HepG2 (cell line): ENCODE measurements around the gene TXLNA. TPM values are rescaled to one million over a fixed set of nuclear protein-coding genes. Genes with fewer than 3 reads are reported as not detected.

Source experiments
- ATAC-seq: fragments of 200-7000 bp; cut with Tn5 transposase; 3 replicates; pipeline ENCODE4 v1.9.1; 2020; ENCODE audit warnings: mild to moderate bottlenecking, moderate library complexity
- BruUV-seq: library from RNA; stranded (reverse); fragments of 400-500 nt; replicated peaks from 2 replicates; lab custom pipeline; 2021; lab: Mats Ljungman, UMichigan
- CTCF ChIA-PET: fragments of 300-600 bp; formaldehyde crosslinking; extraction: SDS; loops from one replicate; lab custom pipeline; 2021; ENCODE audit warnings: low total read pairs, inconsistent platforms, low intra/inter-chr PET ratio; lab: Yijun Ruan, JAX
- POLR2A ChIA-PET: fragments of 350-600 bp; sonication (Branson Sonifier 250); formaldehyde crosslinking; loops from one replicate; lab custom pipeline; 2020; ENCODE audit warnings: antibody characterized with exemption, inconsistent platforms; lab: Yijun Ruan, JAX
- DNase-seq: peaks from one replicate; pipeline ENCODE4 v3.0.0-alpha.2; 2015; ENCODE audit warnings: low spot score
- FAIRE-seq: peaks from 3 replicates; lab custom pipeline; 2011; peaks lifted over from hg19 to GRCh38; lab: Jason Lieb, UNC
- H2AFZ ChIP-seq: one replicate; pipeline ENCODE4 v1.6.1; 2011; ENCODE audit warnings: low read length, inconsistent platforms
- H3K27ac ChIP-seq: fragments of 300-600 bp; 3 replicates; pipeline ENCODE4 v1.8.0; 2011; ENCODE audit warnings: mixed run types, mild to moderate bottlenecking, mixed read lengths, low read length, inconsistent platforms; ENCODE audit not compliant: insufficient read depth; ENCODE audit errors: extremely low read length
- H3K27me3 ChIP-seq, 2 experiments: fragments of 200-600 bp in 1 of 2; 2 replicates in 1 of 2; 3 replicates in 1 of 2; pipeline versions ENCODE4 v1.6.0 to v1.8.0; 2011; ENCODE audit warnings: low read length in 2 of 2, mild to moderate bottlenecking in 2 of 2, moderate library complexity in 2 of 2, inconsistent platforms in 1 of 2; ENCODE audit not compliant: insufficient read depth in 2 of 2, control insufficient read depth in 1 of 2
- H3K36me3 ChIP-seq, 2 experiments: fragments of 200-600 bp in 1 of 2; replicated peaks in 1 of 2; 2 replicates in 1 of 2; 3 replicates in 1 of 2; pipeline versions ENCODE4 v1.5.1 to v1.8.0; 2011; ENCODE audit warnings: low read length in 2 of 2, inconsistent platforms in 1 of 2; ENCODE audit not compliant: insufficient read depth in 2 of 2, control insufficient read depth in 1 of 2
- H3K4me1 ChIP-seq: 2 replicates; pipeline ENCODE4 v1.5.1; 2012; ENCODE audit warnings: low read length, inconsistent platforms; ENCODE audit not compliant: insufficient read depth
- H3K4me2 ChIP-seq: 2 replicates; pipeline ENCODE4 v1.6.0; 2011; ENCODE audit warnings: low read depth, low read length, inconsistent platforms
- H3K4me3 ChIP-seq, 3 experiments: fragments of 200-600 bp in 1 of 3; sonication (generic), shearing (Covaris generic) in 1 of 3; replicated peaks in 1 of 3; 2 replicates each; pipeline ENCODE4 v1.5.1; 2011 to 2016; ENCODE audit warnings: low read length in 3 of 3, inconsistent platforms in 2 of 3, low read depth in 2 of 3, mild to moderate bottlenecking in 2 of 3, control low read depth in 1 of 3, mixed read lengths in 1 of 3; ENCODE audit not compliant: insufficient read depth in 1 of 3
- H3K79me2 ChIP-seq: one replicate; pipeline ENCODE4 v1.6.1; 2011; ENCODE audit warnings: low read length, inconsistent platforms; ENCODE audit not compliant: insufficient read depth
- H3K9ac ChIP-seq: 2 replicates; pipeline ENCODE4 v1.6.0; 2011; ENCODE audit warnings: mild to moderate bottlenecking, low read depth, low read length, inconsistent platforms; ENCODE audit not compliant: insufficient read depth
- H3K9me3 ChIP-seq: 2 replicates; pipeline ENCODE4 v1.5.1; 2012; ENCODE audit warnings: mild to moderate bottlenecking, low read length
- H4K20me1 ChIP-seq: 2 replicates; pipeline ENCODE4 v1.6.0; 2011; ENCODE audit warnings: inconsistent platforms, mild to moderate bottlenecking, low read length, moderate library complexity; ENCODE audit not compliant: insufficient read depth
- AGO2 ChIP-seq: fragments of 200-400 bp; formaldehyde crosslinking; optimal IDR thresholded peaks from 2 replicates; pipeline ENCODE3; 2017; ENCODE audit warnings: mild to moderate bottlenecking, low read depth, low read length, moderate library complexity
- KMT2A ChIP-seq: sonication (generic); formaldehyde crosslinking; IDR thresholded peaks from 2 replicates; pipeline ENCODE4 v1.4.0; 2020; ENCODE audit warnings: missing genetic modification reagents
- NCOA1 ChIP-seq: sonication (generic); formaldehyde crosslinking; IDR thresholded peaks from 2 replicates; pipeline ENCODE4 v1.9.0; 2021; ENCODE audit warnings: missing genetic modification reagents
- RBFOX2 ChIP-seq: fragments of 200-400 bp; formaldehyde crosslinking; IDR thresholded peaks from 2 replicates; pipeline ENCODE4 v1.6.1; 2017; ENCODE audit warnings: low read depth, mild to moderate bottlenecking, low read length
- SP140L ChIP-seq: sonication (generic); formaldehyde crosslinking; IDR thresholded peaks from 2 replicates; pipeline ENCODE4 v1.4.0; 2020; ENCODE audit warnings: missing genetic modification reagents, borderline replicate concordance
- ZNF263 ChIP-seq: sonication (generic); formaldehyde crosslinking; IDR thresholded peaks from 2 replicates; pipeline ENCODE4 v1.4.0; 2020; ENCODE audit warnings: missing genetic modification reagents
- WGBS: methylation state at CpG from one replicate; pipeline ENCODE4 v1.1.6; 2017; ENCODE audit warnings: low lambda C conversion rate; 5-methylcytosine and 5-hydroxymethylcytosine counted together
- in situ Hi-C: cut with HindIII; loops from 2 replicates; pipeline ENCODE4 v1.10.0; 2017; ENCODE audit warnings: low pct_unique_long_range_greater_than_20kb; ENCODE audit not compliant: extremely low pct_ligation_motif_present
- intact Hi-C: fragments of 100-400 bp; cut with micrococcal nuclease; formaldehyde crosslinking; loops from one replicate; pipeline ENCODE4 v1.10.0; 2022; ENCODE audit not compliant: unreplicated experiment
- polyA plus RNA-seq, 8 experiments: library from polyadenylated mRNA; depleted of rRNA in 3 of 8; stranded (reverse) in 7 of 8; unstranded in 1 of 8; fragments of >200 nt; fragmentation: Illumina TruSeq in 4 of 8; extraction: Trizol in 4 of 8; gene quantifications; 2 replicates each; pipeline versions ENCODE4 v1.2.1 to v1.2.3, GENCODE V29; 2011 to 2016; ENCODE audit warnings: low read depth in 4 of 8, missing spikeins in 1 of 8, mixed read lengths in 1 of 8; ENCODE audit not compliant: insufficient read depth in 1 of 8
- total RNA-seq, 5 experiments: library from RNA; depleted of rRNA; stranded (reverse); fragments of >200 nt; fragmentation: Illumina TruSeq; extraction: Trizol; gene quantifications; 2 replicates each; pipeline ENCODE4 v1.2.3, GENCODE V29; 2016; ENCODE audit warnings: low read depth in 1 of 5
- TF ChIP-seq, protein P1 (sequence below): sonication (generic); formaldehyde crosslinking; conservative IDR thresholded peaks from 2 replicates; pipeline ENCODE4 v1.4.0; 2020; ENCODE audit warnings: missing genetic modification reagents
- TF ChIP-seq, protein P2 (sequence below): sonication (generic); formaldehyde crosslinking; conservative IDR thresholded peaks from 2 replicates; pipeline ENCODE4 v1.4.0; 2020; ENCODE audit warnings: missing genetic modification reagents

TXLNA gene
- total and polyA plus RNA-seq, 2 of the 13 experiments (the other 11 are each of a cell fraction or from before 2014, with no cell fraction given) = 29.6 to 67.8 TPM

DNA sequence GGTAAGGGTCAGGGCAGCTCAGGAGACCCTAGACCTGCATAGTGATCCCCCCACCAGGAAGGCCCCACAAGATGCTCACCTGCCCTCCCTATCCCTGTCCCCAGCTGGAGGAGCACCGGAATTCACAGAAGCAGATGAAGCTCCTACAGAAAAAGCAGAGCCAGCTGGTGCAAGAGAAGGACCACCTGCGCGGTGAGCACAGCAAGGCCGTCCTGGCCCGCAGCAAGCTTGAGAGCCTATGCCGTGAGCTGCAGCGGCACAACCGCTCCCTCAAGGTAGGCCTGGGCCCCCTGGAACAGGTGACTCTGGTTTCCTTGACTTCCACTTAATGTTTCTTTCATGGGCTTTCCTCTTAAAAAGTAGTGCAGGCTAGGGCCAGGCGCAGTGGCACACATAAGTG, 8.4 kb downstream of the TXLNA start:
- no peak for ATAC-seq
- in situ Hi-C loops = no loop called here

DNA sequence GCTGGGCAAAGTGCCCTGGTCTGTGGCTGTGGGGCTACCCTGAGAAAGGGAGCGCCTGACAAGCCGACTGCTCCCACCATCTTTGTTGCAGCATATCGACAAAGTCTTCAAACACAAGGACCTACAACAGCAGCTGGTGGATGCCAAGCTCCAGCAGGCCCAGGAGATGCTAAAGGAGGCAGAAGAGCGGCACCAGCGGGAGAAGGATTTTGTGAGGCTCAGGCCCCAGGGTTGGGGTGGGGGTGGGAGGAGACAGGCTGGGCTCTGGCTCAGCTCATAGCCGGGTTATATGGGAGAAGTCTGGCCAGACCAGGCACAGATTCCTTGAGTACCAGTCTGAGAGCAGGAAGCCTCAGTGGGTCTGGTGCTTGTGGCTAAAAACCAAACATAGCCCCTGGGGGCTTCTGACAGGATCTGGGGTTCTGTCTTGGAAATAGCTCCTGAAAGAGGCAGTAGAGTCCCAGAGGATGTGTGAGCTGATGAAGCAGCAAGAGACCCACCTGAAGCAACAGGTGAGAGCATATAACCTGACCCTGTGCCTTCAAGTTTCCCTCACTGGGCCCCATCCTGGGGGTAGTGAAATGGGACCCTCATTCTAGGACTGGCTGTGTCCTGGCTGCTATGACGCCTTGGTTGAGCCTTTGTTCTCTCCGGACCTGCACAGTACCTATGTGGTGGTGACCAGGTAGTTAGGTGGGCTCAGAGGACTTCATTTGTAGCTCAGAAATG, 12.9 kb downstream of the TXLNA start:
- 99% methylated on average over 8 of the region's 8 CpGs for WGBS
- no peaks in the 10 kb centered on the region for H3K27me3 ChIP-seq
- no peak for FAIRE-seq
- no peaks in the 10 kb centered on the region for H3K9me3 ChIP-seq
- H3K4me2 ChIP-seq = no peak overlapping the region
- intact Hi-C loops (no loop called here), in situ Hi-C loops (no loop called here)
- no peak for ATAC-seq
- no peak overlapping the region for H2AFZ ChIP-seq
- TF ChIP-seq, protein P1, sequence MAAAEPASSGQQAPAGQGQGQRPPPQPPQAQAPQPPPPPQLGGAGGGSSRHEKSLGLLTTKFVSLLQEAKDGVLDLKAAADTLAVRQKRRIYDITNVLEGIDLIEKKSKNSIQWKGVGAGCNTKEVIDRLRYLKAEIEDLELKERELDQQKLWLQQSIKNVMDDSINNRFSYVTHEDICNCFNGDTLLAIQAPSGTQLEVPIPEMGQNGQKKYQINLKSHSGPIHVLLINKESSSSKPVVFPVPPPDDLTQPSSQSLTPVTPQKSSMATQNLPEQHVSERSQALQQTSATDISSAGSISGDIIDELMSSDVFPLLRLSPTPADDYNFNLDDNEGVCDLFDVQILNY (CRISPR knock-in tag) = no peak
- TF ChIP-seq NCOA1 (CRISPR knock-in tag) (no peak), ZNF263 (no peak), RBFOX2 (0 out of 2 replicates have a peak, but pooled peaks have one; percentile 36)
- TF ChIP-seq, protein P2, sequence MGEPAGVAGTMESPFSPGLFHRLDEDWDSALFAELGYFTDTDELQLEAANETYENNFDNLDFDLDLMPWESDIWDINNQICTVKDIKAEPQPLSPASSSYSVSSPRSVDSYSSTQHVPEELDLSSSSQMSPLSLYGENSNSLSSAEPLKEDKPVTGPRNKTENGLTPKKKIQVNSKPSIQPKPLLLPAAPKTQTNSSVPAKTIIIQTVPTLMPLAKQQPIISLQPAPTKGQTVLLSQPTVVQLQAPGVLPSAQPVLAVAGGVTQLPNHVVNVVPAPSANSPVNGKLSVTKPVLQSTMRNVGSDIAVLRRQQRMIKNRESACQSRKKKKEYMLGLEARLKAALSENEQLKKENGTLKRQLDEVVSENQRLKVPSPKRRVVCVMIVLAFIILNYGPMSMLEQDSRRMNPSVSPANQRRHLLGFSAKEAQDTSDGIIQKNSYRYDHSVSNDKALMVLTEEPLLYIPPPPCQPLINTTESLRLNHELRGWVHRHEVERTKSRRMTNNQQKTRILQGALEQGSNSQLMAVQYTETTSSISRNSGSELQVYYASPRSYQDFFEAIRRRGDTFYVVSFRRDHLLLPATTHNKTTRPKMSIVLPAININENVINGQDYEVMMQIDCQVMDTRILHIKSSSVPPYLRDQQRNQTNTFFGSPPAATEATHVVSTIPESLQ (CRISPR knock-in tag) = no peak
- ChIA-PET CTCF (no interaction called here), POLR2A (interaction anchor here (0.8 to 1.6 kb wide), 4 partner anchors 8 to 13 kb away, joined by 3 to 4 read pairs (median 4); partner anchors contain the start of genes CCDC28B, IQCC and TXLNA)
- H3K4me3 ChIP-seq = no peak overlapping the region
- no peak overlapping the region for H3K9ac ChIP-seq
- no peaks in the 10 kb centered on the region for H4K20me1 ChIP-seq
- peaks cover 59 to 96% of the 10 kb centered on the region in 2 experiments for H3K36me3 ChIP-seq
- H3K4me1 ChIP-seq = no peaks in the 10 kb centered on the region
- BruUV-seq = no TSS peak
- no peak for DNase-seq
- peaks cover 2% of the 10 kb centered on the region for H3K79me2 ChIP-seq
- no peak overlapping the region for H3K27ac ChIP-seq

More for the DNA sequence above, 8.4 kb downstream of the TXLNA start:
- intact Hi-C loops = no loop called here
- CTCF ChIA-PET = no interaction called here
- Histone ChIP-seq H3K27ac (no peak overlapping the region), H3K4me2 (no peak overlapping the region), H3K36me3 (peaks cover 42 to 82% of the 10 kb centered on the region in 2 experiments), H3K4me3 (no peak overlapping the region), H3K4me1 (peaks cover 25% of the 10 kb centered on the region), H3K79me2 (peaks cover 31% of the 10 kb centered on the region), H3K9ac (no peak overlapping the region), H2AFZ (no peak overlapping the region), H4K20me1 (peaks cover 2% of the 10 kb centered on the region; the same call in 1 of the 2 replicates), H3K9me3 (no peaks in the 10 kb centered on the region), H3K27me3 (no peaks in the 10 kb centered on the region)
- WGBS = 100% methylated on average over 8 of the region's 9 CpGs
- DNase-seq (no peak), FAIRE-seq (no peak)
- BruUV-seq = no TSS peak
- POLR2A ChIA-PET = interaction anchor here (1.5 kb wide), 1 partner anchor 9 kb away, joined by 3 read pairs; no protein-coding TSS in a partner anchor
- TF ChIP-seq AGO2 = peak; percentile 29
- no peak for TF ChIP-seq SP140L (CRISPR knock-in tag)
- no peak for TF ChIP-seq KMT2A (CRISPR knock-in tag)
